K562 (cell line): ENCODE measurements around the gene ANKRD45. TPM values are rescaled to one million over a fixed set of nuclear protein-coding genes. Genes with fewer than 3 reads are reported as not detected.

Experiments
- BDP1 ChIP-seq: IDR thresholded peaks from 3 replicates; pipeline ENCODE4 v1.6.1; 2011; ENCODE audit not compliant: insufficient read length, insufficient read depth
- CHAMP1 ChIP-seq: fragments of 450-650 bp; IDR thresholded peaks from 2 replicates; pipeline ENCODE4 v1.6.1; 2016; ENCODE audit warnings: mild to moderate bottlenecking
- CTCF ChIP-seq, 3 experiments: IDR thresholded peaks in 2 of 3; conservative IDR thresholded peaks in 1 of 3; 2 replicates each; pipeline ENCODE4 v1.5.1; 2011 to 2012; ENCODE audit warnings: low read length in 3 of 3, mild to moderate bottlenecking in 3 of 3, control low read depth in 2 of 3, improper control_type of control experiment in 1 of 3, inconsistent platforms in 1 of 3, low read depth in 1 of 3, mixed read lengths in 1 of 3, moderate library complexity in 1 of 3; ENCODE audit not compliant: insufficient read depth in 2 of 3
- RAD21 ChIP-seq, 2 experiments: fragments of 250-450 bp in 1 of 2; fragments of 450-650 bp in 1 of 2; sonication (Bioruptor Pico) in 1 of 2; formaldehyde crosslinking in 1 of 2; IDR thresholded peaks in 1 of 2; conservative IDR thresholded peaks in 1 of 2; 2 replicates each; pipeline versions ENCODE4 v1.4.0 to v1.8.0; 2020 to 2022; ENCODE audit warnings: mild to moderate bottlenecking in 2 of 2, moderate library complexity in 1 of 2
- RCOR1 ChIP-seq, 2 experiments: IDR thresholded peaks; 2 replicates each; pipeline ENCODE4 v1.6.1; 2012; ENCODE audit warnings: low read depth in 2 of 2, low read length in 2 of 2, borderline replicate concordance in 1 of 2, improper control_type of control experiment in 1 of 2
- TFAP4 ChIP-seq: sonication (generic); formaldehyde crosslinking; IDR thresholded peaks from 2 replicates; pipeline ENCODE4 v1.8.0; 2022; ENCODE audit warnings: missing genetic modification reagents, mild to moderate bottlenecking, moderate library complexity, borderline replicate concordance
- ZBTB33 ChIP-seq: sonication (generic); formaldehyde crosslinking; IDR thresholded peaks from 2 replicates; pipeline ENCODE4 v1.8.1; 2023; ENCODE audit warnings: mild to moderate bottlenecking, missing genetic modification reagents
- ZNF146 ChIP-seq: IDR thresholded peaks from one replicate; pipeline ENCODE4 v1.6.1; 2018; ENCODE audit warnings: missing compliant biosample characterization; ENCODE audit not compliant: unreplicated experiment
- polyA plus RNA-seq, 8 experiments: library from polyadenylated mRNA; depleted of rRNA in 4 of 8; stranded (reverse) in 5 of 8; unstranded in 3 of 8; fragments of >200 nt; fragmentation: Nextera tagmentation in 2 of 8; fragmentation: Illumina TruSeq in 1 of 8; extraction: Ambion mirVana in 2 of 8; extraction: Trizol in 1 of 8; gene quantifications; 2 replicates each; pipeline versions ENCODE4 v1.2.1 to v1.2.3, GENCODE V29; 2011 to 2014; ENCODE audit warnings: inconsistent platforms in 1 of 8, missing spikeins in 1 of 8
- total RNA-seq, 7 experiments: library from RNA; depleted of rRNA in 6 of 7; stranded (reverse); fragments of >200 nt in 6 of 7; fragmentation: Illumina TruSeq in 2 of 7; extraction: Trizol in 2 of 7; gene quantifications; 2 replicates each; pipeline versions ENCODE4 v1.2.1 to v1.2.3, GENCODE V29; 2011 to 2021; ENCODE audit warnings: low replicate concordance in 1 of 7

The ANKRD45 gene
- total and polyA plus RNA-seq, 9 of the 15 experiments (the other 6 are each of a cell fraction or from before 2014, with no cell fraction given), result 0.10 to 0.30 (median 0.11) TPM; not detected in 2

GRCh38 chr1:173562813-173563212 lies 106.8 kb downstream of the ANKRD45 start (continued):
- TF ChIP-seq TFAP4 (CRISPR knock-in tag) (0 out of 2 replicates have a peak, but pooled peaks have one; percentile 24), RCOR1 (IDR thresholded peaks at IDR 0.05; ENCODE audit: borderline replicate concordance in 1 of 2, low read depth in 2 of 2, low read length in 2 of 2) (peak in 1 of 2 experiments; percentile 40; a peak in 1 of 4 replicates), ZBTB33 (peak; percentile 99), CHAMP1 (peak; percentile 35; the same call in 1 of the 2 replicates), RAD21 (CRISPR knock-in tag; conservative IDR thresholded peaks at IDR 0.05 in 1 of 2, IDR thresholded peaks at IDR 0.05 in 1 of 2) (peak; percentile 14 to 58; a peak in 2 of 4 replicates), BDP1 (no peak), CTCF (IDR thresholded peaks at IDR 0.05 in 2 of 3, conservative IDR thresholded peaks at IDR 0.05 in 1 of 3; ENCODE audit: insufficient read depth in 2 of 3, low read depth in 1 of 3, low read length in 3 of 3) (peak; percentile 36 to 50 (median 36); a peak in 3 of 6 replicates), ZNF146 (CRISPR knock-in tag) (peak; percentile 99)
